GM12878 (cell line): Measurements from ENCODE around the gene OPRM1. TPM values are rescaled to one million over a fixed set of nuclear protein-coding genes. Genes with fewer than 3 reads are reported as not detected.

ENCODE experiments used
- ATAC-seq: fragments of 200-7000 bp; cut with Tn5 transposase; 3 replicates; pipeline ENCODE4 v1.9.1; 2020; ENCODE audit warnings: mild to moderate bottlenecking, moderate library complexity
- BruUV-seq: library from RNA; stranded (reverse); fragments of 400-500 nt; replicated peaks from 2 replicates; lab custom pipeline; 2021; lab: Mats Ljungman, UMichigan
- CTCF ChIA-PET: fragments of 300-600 bp; sonication (Branson Sonifier 250); formaldehyde crosslinking; extraction: SDS; loops from one replicate; lab custom pipeline; 2021; ENCODE audit warnings: inconsistent platforms; lab: Yijun Ruan, JAX
- POLR2A ChIA-PET: fragments of 350-600 bp; formaldehyde crosslinking; extraction: SDS; loops from one replicate; lab custom pipeline; 2021; ENCODE audit warnings: inconsistent platforms; lab: Charles Lee
- RAD21 ChIA-PET: fragments of 300-600 bp; sonication (Branson Sonifier 250); formaldehyde crosslinking; loops from one replicate; lab custom pipeline; 2023; ENCODE audit warnings: antibody characterized with exemption; ENCODE audit not compliant: unreplicated experiment; lab: Charles Lee
- SMC1A ChIA-PET: fragments of 300-600 bp; sonication (Branson Sonifier 250); formaldehyde crosslinking; loops from one replicate; lab custom pipeline; 2023; ENCODE audit not compliant: unreplicated experiment, uncharacterized antibody; lab: Charles Lee
- DNase-seq: peaks from one replicate; pipeline ENCODE4 v3.0.0-alpha.2; 2011; ENCODE audit warnings: low read depth, low spot score
- FAIRE-seq: peaks from 3 replicates; lab custom pipeline; 2011; peaks lifted over from hg19 to GRCh38; lab: Jason Lieb, UNC
- H2AFZ ChIP-seq: 2 replicates; pipeline ENCODE4 v1.6.0; 2011; ENCODE audit warnings: low read depth, low read length, control low read depth; ENCODE audit not compliant: control insufficient read depth
- H3K27ac ChIP-seq: 2 replicates; pipeline ENCODE4 v1.5.1; 2011; ENCODE audit warnings: control low read depth; ENCODE audit not compliant: control insufficient read depth, insufficient read depth
- H3K27me3 ChIP-seq, 2 experiments: replicated peaks in 1 of 2; 2 replicates each; pipeline versions ENCODE4 v1.6.0 to v1.6.1; 2011; ENCODE audit warnings: low read length in 1 of 2; ENCODE audit not compliant: control insufficient read depth in 2 of 2, insufficient read depth in 2 of 2
- H3K36me3 ChIP-seq, 2 experiments: 2 replicates each; pipeline ENCODE4 v1.5.1; 2011; ENCODE audit warnings: low read length in 1 of 2; ENCODE audit not compliant: control insufficient read depth in 2 of 2, insufficient read depth in 2 of 2
- H3K4me1 ChIP-seq: 2 replicates; pipeline ENCODE4 v1.6.1; 2011; ENCODE audit warnings: mild to moderate bottlenecking, low read length, moderate library complexity, mixed read lengths; ENCODE audit not compliant: control insufficient read depth, insufficient read depth
- H3K4me2 ChIP-seq: 2 replicates; pipeline ENCODE4 v1.6.0; 2011; ENCODE audit warnings: control low read depth; ENCODE audit not compliant: control insufficient read depth, insufficient read depth
- H3K4me3 ChIP-seq: fragments of 200-600 bp; sonication (generic); 2 replicates; pipeline ENCODE4 v1.5.1; 2016
- H3K79me2 ChIP-seq: 2 replicates; pipeline ENCODE4 v1.6.0; 2011; ENCODE audit warnings: low read length; ENCODE audit not compliant: control insufficient read depth, insufficient read depth
- H3K9ac ChIP-seq: 2 replicates; pipeline ENCODE4 v1.8.0; 2011; ENCODE audit warnings: low read length, control low read depth, mixed read lengths; ENCODE audit not compliant: control insufficient read depth, insufficient read depth
- H3K9me3 ChIP-seq: replicated peaks from 3 replicates; pipeline ENCODE4 v1.5.1; 2011; ENCODE audit warnings: mild to moderate bottlenecking, low read length; ENCODE audit not compliant: control insufficient read depth, insufficient read depth
- H4K20me1 ChIP-seq: 2 replicates; pipeline ENCODE4 v1.6.0; 2011; ENCODE audit not compliant: control insufficient read depth, insufficient read depth
- ATF2 ChIP-seq: IDR thresholded peaks from 2 replicates; pipeline ENCODE4 v1.6.1; 2012; ENCODE audit warnings: low read length, inconsistent platforms
- CHD4 ChIP-seq: fragments of 200-600 bp; sonication (generic); IDR thresholded peaks from 2 replicates; pipeline ENCODE4 v1.6.1; 2016; ENCODE audit warnings: mild to moderate bottlenecking
- E2F4 ChIP-seq: IDR thresholded peaks from 2 replicates; pipeline ENCODE4 v1.6.1; 2012; ENCODE audit warnings: low read depth, low read length, improper control_type of control experiment
- HSF1 ChIP-seq: fragments of 150-350 bp; IDR thresholded peaks from 2 replicates; pipeline ENCODE4 v1.6.1; 2014; ENCODE audit warnings: mild to moderate bottlenecking, low read depth, low read length
- KDM1A ChIP-seq: fragments of 200-600 bp; sonication (generic); IDR thresholded peaks from 2 replicates; pipeline ENCODE4 v1.6.1; 2016; ENCODE audit warnings: borderline replicate concordance
- POU2F2 ChIP-seq: IDR thresholded peaks from 3 replicates; pipeline ENCODE4 v1.6.1; 2011; ENCODE audit warnings: low read depth, mild to moderate bottlenecking, low read length, borderline replicate concordance
- ZBTB33 ChIP-seq: fragments of 450-650 bp; IDR thresholded peaks from 2 replicates; pipeline ENCODE4 v1.6.1; 2017; ENCODE audit warnings: mild to moderate bottlenecking
- WGBS: methylation state at CpG from one replicate; pipeline ENCODE4 v1.1.6; 2016; ENCODE audit warnings: low lambda C conversion rate; ENCODE audit not compliant: insufficient replicate concordance, insufficient coverage; ENCODE audit errors: missing lambda C conversion rate; 5-methylcytosine and 5-hydroxymethylcytosine counted together
- in situ Hi-C: fragments of 300-500 bp; cut with MboI; formaldehyde crosslinking; loops from 9 replicates; pipeline ENCODE4 v1.14.3; 2018; ENCODE audit warnings: mixed read lengths
- intact Hi-C: fragments of 100-400 bp; cut with micrococcal nuclease; formaldehyde crosslinking; loops from one replicate; pipeline ENCODE4 v1.14.2; 2022; ENCODE audit not compliant: unreplicated experiment
- polyA plus RNA-seq, 11 experiments: library from polyadenylated mRNA; depleted of rRNA in 4 of 11; unstranded in 6 of 11; stranded (reverse) in 5 of 11; fragments of >200 nt; fragmentation: Nextera tagmentation in 4 of 11; fragmentation: Illumina TruSeq in 1 of 11; extraction: Ambion mirVana in 4 of 11; extraction: Trizol in 1 of 11; gene quantifications; 1 replicate in 1 of 11; 2 replicates in 10 of 11; pipeline versions ENCODE4 v1.2.1 to v1.2.3, GENCODE V29; 2011 to 2016; ENCODE audit warnings: inconsistent platforms in 2 of 11, missing spikeins in 2 of 11, low read depth in 1 of 11
- total RNA-seq, 4 experiments: library from RNA; depleted of rRNA in 3 of 4; stranded (reverse); fragments of >200 nt in 3 of 4; fragmentation: Illumina TruSeq in 1 of 4; extraction: Trizol in 1 of 4; gene quantifications; 2 replicates each; pipeline versions ENCODE4 v1.2.1 to v1.2.3, GENCODE V29; 2013 to 2021

OPRM1 gene
- total and polyA plus RNA-seq, 10 of the 15 experiments (the other 5 are each of a cell fraction or from before 2014, with no cell fraction given), result not detected

GRCh38 chr6:154113392-154113791 is 74.4 kb downstream of the OPRM1 start (continued):
- TF ChIP-seq CHD4 (no peak), HSF1 (no peak)

GRCh38 chr6:154117485-154117884 is 78.4 kb downstream of the OPRM1 start:
- Histone ChIP-seq H3K27me3 (no peaks in the 10 kb centered on the region; a peak in 1 of 4 replicates), H3K36me3 (no peaks in the 10 kb centered on the region), H3K9me3 (no peaks in the 10 kb centered on the region; the same call in 2 of the 3 replicates), H4K20me1 (no peaks in the 10 kb centered on the region), H3K27ac (no peak overlapping the region), H3K4me3 (no peak overlapping the region), H3K4me1 (no peaks in the 10 kb centered on the region), H3K79me2 (no peaks in the 10 kb centered on the region), H3K4me2 (no peak overlapping the region), H3K9ac (no peak overlapping the region), H2AFZ (no peak overlapping the region)
- ATAC-seq, result no peak
- ChIA-PET CTCF (no interaction called here), POLR2A (no interaction called here), SMC1A (no interaction called here), RAD21 (no interaction called here)
- no TSS peak for BruUV-seq
- in situ Hi-C loops (no loop called here), intact Hi-C loops (no loop called here)
- no peak for FAIRE-seq
- WGBS, result under 1% methylated on average over 4 of the region's 4 CpGs
- DNase-seq, result no peak
- no peak for TF ChIP-seq ATF2
- no peak for TF ChIP-seq ZBTB33
- no peak for TF ChIP-seq POU2F2
- TF ChIP-seq E2F4, result no peak
- no peak for TF ChIP-seq KDM1A
- TF ChIP-seq, all 136 proteins: peak for 0
